Cardiac muscle cell (in vitro differentiated cells and primary cell): Measurements from ENCODE around the gene ADAMTS2. TPM values are rescaled to one million over a fixed set of nuclear protein-coding genes. Genes with fewer than 3 reads are reported as not detected.

Experiments
- DNase-seq, 2 donors: peaks; one replicate each; pipeline versions ENCODE4 v3.0.0 to v3.0.0-alpha.2; 2010 to 2017; ENCODE audit warnings: low read depth in 1 of 2, low spot score in 1 of 2
- H3K27ac ChIP-seq: fragments of 200-600 bp; sonication (generic); 2 replicates; pipeline ENCODE4 v1.5.1; 2016
- H3K27me3 ChIP-seq: fragments of 200-600 bp; sonication (generic); 2 replicates; pipeline ENCODE4 v1.6.0; 2016; ENCODE audit warnings: control low read depth
- H3K36me3 ChIP-seq: fragments of 200-600 bp; sonication (generic); 2 replicates; pipeline ENCODE4 v1.5.1; 2016; ENCODE audit warnings: control low read depth
- H3K4me1 ChIP-seq: fragments of 200-600 bp; sonication (generic); 2 replicates; pipeline ENCODE4 v1.8.1; 2017; ENCODE audit warnings: low read depth, mild to moderate bottlenecking, mixed run types
- H3K4me3 ChIP-seq: fragments of 200-600 bp; sonication (generic); 2 replicates; pipeline ENCODE4 v1.5.1; 2016; ENCODE audit warnings: mild to moderate bottlenecking
- H3K9me3 ChIP-seq: fragments of 200-600 bp; sonication (generic); 2 replicates; pipeline ENCODE4 v1.5.1; 2017; ENCODE audit warnings: low read depth, mild to moderate bottlenecking, control low read depth
- CTCF ChIP-seq: IDR thresholded peaks from 2 replicates; pipeline ENCODE4 v1.5.1; 2012; ENCODE audit warnings: low read depth, mild to moderate bottlenecking, low read length
- polyA plus RNA-seq: library from polyadenylated mRNA; unstranded; fragments of >200 nt; fragmentation: Nextera tagmentation; extraction: Ambion mirVana; gene quantifications from 2 replicates; pipeline ENCODE4 v1.2.1, GENCODE V29; 2016
- total RNA-seq: library from RNA; depleted of rRNA; stranded (reverse); fragments of >200 nt; gene quantifications from 2 replicates; pipeline ENCODE4 v1.2.3, GENCODE V29; 2016

Gene ADAMTS2
- 2.5 and 8.8 TPM in 2 replicates for total RNA-seq
- 3.1 and 7.0 TPM in 2 replicates for polyA plus RNA-seq

GRCh38 chr5:179345433-179346321 lies at the start of gene ADAMTS2:
Gene ADAMTS2 (minus strand): TSS chr5:179345461. CDS start chr5:179345328, 133 bp downstream.
- peaks cover 81% of the 10 kb centered on the region for H3K27me3 ChIP-seq
- peak within 1 kb of the TSS; percentile 72 for H3K4me3 ChIP-seq
- no peak for TF ChIP-seq CTCF
- H3K4me1 ChIP-seq, result peaks cover 5% of the 10 kb centered on the region
- peak; percentile 74 to 82 for DNase-seq
- no peak within 1 kb of the TSS for H3K27ac ChIP-seq
- H3K9me3 ChIP-seq, result no peaks in the 10 kb centered on the region
- H3K36me3 ChIP-seq, result no peaks in the 10 kb centered on the region

GRCh38 chr5:179393078-179393477 lies 47.8 kb upstream of the ADAMTS2 start:
- TF ChIP-seq CTCF, result no peak
- Histone ChIP-seq H3K9me3 (no peaks in the 10 kb centered on the region), H3K4me1 (no peaks in the 10 kb centered on the region), H3K27ac (no peak overlapping the region), H3K27me3 (no peaks in the 10 kb centered on the region), H3K36me3 (no peaks in the 10 kb centered on the region), H3K4me3 (no peak overlapping the region)
- peak in 1 of 2 donors; percentile 69 for DNase-seq

DNA sequence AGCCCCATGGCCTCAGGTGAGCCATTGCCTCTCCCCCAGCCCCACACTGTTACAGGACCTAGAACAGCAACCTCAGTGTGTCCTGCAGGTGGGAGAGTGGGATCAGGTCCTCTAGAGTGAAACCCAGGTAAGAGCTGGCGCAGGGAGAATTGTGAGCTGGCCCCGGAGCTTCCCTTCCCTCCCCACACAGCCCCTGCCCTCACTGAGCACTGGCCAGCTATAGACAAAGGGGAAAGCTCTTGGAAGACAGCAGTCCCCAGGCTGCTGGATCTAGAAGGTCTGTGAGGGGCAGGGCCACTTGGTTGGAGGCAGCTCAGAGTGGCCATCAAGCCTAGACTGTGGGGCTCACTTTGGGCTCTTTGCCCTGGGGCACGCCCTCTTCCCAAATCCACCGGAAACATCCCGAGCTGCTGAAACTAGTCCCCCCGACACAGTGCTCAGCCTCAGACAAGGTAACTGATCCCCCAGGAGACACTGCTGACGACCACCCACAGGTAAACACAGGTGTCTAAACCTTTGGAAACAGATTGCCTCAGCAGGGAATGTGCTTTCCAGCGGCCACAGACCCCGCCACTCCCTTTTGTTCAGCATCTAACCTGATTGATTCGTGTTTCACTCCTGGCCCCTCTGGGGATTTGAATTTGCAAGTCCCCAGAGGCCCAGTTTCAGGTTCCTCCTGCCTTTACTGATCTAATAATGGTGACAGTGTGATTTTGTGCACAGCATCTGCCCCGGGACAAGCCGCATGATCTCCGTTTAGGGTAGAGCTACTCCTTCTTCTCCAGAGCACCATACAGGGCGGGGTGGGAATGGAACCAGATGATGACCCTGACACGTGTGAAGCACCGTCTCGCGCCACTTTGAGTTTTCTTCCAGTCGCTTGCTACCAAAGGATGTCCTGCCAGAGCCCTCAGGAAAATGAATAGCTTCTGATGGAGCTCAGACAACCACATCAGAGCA lies 42.2 kb upstream of the ADAMTS2 start:
- Histone ChIP-seq H3K4me3 (no peak overlapping the region), H3K4me1 (no peaks in the 10 kb centered on the region), H3K27me3 (no peaks in the 10 kb centered on the region), H3K36me3 (no peaks in the 10 kb centered on the region), H3K9me3 (no peaks in the 10 kb centered on the region), H3K27ac (no peak overlapping the region)
- TF ChIP-seq CTCF, result no peak
- DNase-seq, result no peak

GRCh38 chr5:179385914-179386313 lies 40.7 kb upstream of the ADAMTS2 start:
- DNase-seq, result no peak
- no peak for TF ChIP-seq CTCF
- Histone ChIP-seq H3K36me3 (no peaks in the 10 kb centered on the region), H3K4me1 (no peaks in the 10 kb centered on the region), H3K4me3 (no peak overlapping the region), H3K27ac (no peak overlapping the region), H3K9me3 (no peaks in the 10 kb centered on the region), H3K27me3 (no peaks in the 10 kb centered on the region)

DNA sequence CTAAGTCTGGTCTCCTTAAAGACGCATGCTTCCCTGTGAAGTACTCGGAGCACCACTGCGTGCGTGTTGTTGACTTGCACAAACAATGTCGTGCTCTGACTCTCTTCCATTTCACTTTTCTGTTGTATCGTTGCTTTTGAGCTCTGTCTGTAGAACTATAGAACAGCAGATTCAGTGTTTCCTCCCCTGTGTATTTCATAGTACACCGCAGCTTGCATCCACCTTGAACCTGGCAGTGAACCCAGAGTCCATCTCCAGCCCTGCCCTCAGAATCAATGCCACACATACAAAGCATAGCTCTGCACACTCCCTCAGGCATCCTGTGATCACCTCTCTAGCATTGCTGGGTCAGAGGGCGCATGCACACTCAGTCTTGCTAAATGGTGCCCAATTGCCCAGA lies 37.2 kb upstream of the ADAMTS2 start:
- H3K27me3 ChIP-seq, result no peaks in the 10 kb centered on the region

More for the DNA sequence above, 37.2 kb upstream of the ADAMTS2 start:
- TF ChIP-seq CTCF, result no peak
- no peaks in the 10 kb centered on the region for H3K4me1 ChIP-seq
- DNase-seq, result no peak
- no peak overlapping the region for H3K4me3 ChIP-seq
- H3K9me3 ChIP-seq, result no peaks in the 10 kb centered on the region
- H3K36me3 ChIP-seq, result no peaks in the 10 kb centered on the region
- H3K27ac ChIP-seq, result no peak overlapping the region
